CD4-positive, alpha-beta T cell treated with Interleukin-2 at 100 ng/mL for 4 hours (primary cell): ENCODE measurements around the gene PLEKHS1.
"Not testable (repeated sequence)": the region's sequence is repeated elsewhere in the genome, so short reads cannot be mapped to it uniquely, and the experiment has no call there.

Experiments
- DNase-seq: peaks from one replicate; pipeline ENCODE4 v3.0.0-alpha.2; 2020; ENCODE audit warnings: low spot score

Gene PLEKHS1

GRCh38 chr10:113791691-113792090, 40.2 kb downstream of the PLEKHS1 start:
- DNase-seq = no peak

DNA sequence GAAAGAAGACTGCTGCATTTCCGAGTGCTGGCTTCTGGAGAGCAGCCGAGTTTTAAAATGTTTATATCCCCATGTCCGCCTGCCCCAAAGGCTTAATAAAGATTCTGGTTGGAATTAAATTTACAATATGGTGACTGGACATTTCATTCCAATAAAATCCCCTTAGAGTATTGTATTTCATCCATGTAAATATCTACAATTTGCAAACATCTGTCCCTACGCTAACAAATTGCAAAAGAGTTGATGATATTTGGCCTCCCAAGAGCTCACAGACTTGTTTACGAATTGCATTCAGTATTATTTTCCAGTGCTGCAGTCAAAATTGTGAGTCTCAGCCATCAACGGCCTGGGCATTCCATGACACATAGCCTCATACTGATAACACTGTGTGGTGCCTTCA, 50.1 kb downstream of the PLEKHS1 start:
- no peak for DNase-seq

DNA sequence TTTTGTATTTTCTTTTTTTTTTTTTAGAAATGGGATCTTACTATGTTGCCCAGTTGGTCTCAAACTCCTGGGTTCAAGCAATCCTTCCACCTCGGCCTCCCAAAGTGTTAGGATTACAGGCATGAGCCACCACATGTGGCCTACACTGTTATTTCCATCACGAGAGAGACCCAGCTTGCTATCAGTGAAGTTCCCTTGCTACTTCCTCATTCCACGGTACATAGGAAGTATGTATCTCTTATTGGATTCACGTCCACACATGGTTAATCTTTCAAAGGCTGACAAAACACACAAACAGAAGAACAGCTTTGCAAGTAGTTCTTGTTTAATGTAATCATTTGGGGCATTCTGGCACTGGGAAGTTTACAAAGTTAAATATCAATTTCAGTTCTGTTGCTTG, 51.5 kb downstream of the PLEKHS1 start:
- DNase-seq = no peak

DNA sequence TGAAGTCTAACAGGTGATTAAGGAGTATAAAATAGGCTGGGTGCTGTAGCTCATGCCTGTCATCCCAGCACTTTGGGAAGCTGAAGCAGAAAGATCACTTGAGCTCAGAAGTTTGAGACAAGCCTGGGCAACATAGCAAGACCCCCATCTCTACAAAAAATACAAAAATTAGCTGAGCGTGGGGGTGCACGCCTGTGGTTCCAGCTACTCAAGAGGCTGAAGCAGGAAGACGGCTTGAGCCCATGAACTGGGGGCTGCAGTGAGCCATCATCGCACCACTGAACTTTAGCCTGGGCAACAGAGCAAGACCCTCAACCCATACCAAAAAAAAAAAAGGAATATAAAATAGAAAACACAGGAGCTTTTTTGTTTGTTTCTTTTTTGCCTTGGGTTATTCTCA, 55.0 kb downstream of the PLEKHS1 start:
- no peak for DNase-seq

DNA sequence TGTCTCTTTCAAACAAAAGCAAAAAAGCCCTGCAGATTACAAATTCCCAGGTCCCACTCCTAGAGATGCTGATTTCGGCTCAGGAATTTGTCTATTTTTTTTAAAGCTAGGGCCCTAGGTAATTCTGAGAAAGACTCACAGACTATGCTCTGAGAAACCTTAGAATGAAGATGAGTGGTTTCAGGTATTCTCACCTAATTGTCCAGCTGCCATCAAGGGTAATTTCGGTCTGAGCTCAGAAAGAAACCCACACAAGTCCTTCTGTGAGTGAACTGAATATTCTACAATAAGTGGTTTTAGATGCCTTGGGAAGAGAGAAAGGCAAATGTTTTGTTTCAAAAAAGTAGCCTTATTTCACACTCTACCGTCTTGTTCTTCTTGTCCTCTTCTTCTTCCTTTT, 56.7 kb downstream of the PLEKHS1 start:
- no peak for DNase-seq

- not testable (repeated sequence) for DNase-seq
Observed at GRCh38 chr10:113814700-113815099, 63.2 kb downstream of the PLEKHS1 start.

GRCh38 chr10:113819989-113820388, 68.5 kb downstream of the PLEKHS1 start:
- no peak for DNase-seq

GRCh38 chr10:113820507-113820906, 69.0 kb downstream of the PLEKHS1 start:
- no peak for DNase-seq

DNA sequence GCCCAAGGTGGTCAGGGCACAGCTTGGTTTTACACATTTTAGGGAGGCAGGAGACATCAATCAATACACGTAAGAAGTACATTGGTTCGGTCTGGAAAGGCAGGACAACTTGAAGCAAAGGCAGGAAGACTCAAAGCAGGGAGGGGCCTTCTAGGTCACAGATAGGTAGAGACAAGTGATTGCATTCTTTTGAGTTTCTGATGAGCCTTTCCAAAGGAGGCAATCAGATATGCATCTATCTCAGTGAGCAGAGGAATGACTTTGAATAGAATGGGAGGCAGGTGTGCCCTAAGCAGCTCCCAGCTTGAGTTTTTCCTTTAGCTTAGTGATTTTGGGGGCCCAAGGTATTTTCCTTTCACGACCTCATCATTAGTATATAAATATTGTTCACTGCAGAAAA, 69.8 kb downstream of the PLEKHS1 start:
- DNase-seq = not testable (repeated sequence)

- DNase-seq = no peak
Observed at GRCh38 chr10:113822174-113822573, 70.7 kb downstream of the PLEKHS1 start.

- no peak for DNase-seq
Observed at GRCh38 chr10:113823389-113823788, 71.9 kb downstream of the PLEKHS1 start.

DNA sequence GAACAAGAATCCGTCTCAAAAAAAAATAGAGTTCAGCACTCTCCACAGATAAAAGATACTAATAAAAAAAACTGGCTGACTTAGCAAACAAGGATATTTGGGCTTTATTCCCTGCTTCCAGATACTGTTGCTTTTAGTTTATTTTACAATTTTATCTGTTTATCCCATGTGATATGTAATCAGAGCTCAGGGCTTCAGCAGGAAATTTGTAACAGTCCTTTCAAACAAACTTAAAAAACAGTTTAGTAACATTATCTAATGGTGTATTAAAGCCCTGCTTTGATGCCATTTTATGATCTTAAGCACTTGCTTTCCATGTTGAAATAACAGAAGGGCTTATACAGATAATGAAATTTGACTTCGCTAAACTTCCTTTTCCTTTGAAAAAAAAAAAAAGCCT, 74.3 kb downstream of the PLEKHS1 start:
- no peak for DNase-seq

GRCh38 chr10:113828567-113828966, 77.1 kb downstream of the PLEKHS1 start:
- not testable (repeated sequence) for DNase-seq
